Stomach (tissue), 4 donors: ENCODE data around the gene NDUFA7.

Experiments
- CTCF ChIP-seq, 7 experiments: fragments of 450-650 bp in 4 of 7; fragments of 200-600 bp in 3 of 7; sonication (generic) in 3 of 7; IDR thresholded peaks; one replicate each; pipeline ENCODE4 v1.5.1; 2016 to 2019; ENCODE audit warnings: antibody characterized with exemption in 7 of 7, control low read depth in 2 of 7, mild to moderate bottlenecking in 1 of 7
- POLR2A ChIP-seq, 4 donors: fragments of 450-650 bp; IDR thresholded peaks; one replicate each; pipeline ENCODE4 v1.6.1; 2016; ENCODE audit warnings: antibody characterized with exemption in 4 of 4, control low read depth in 2 of 4, mild to moderate bottlenecking in 1 of 4, moderate library complexity in 1 of 4
- POLR2AphosphoS5 ChIP-seq, 3 donors: sonication (generic); formaldehyde crosslinking; IDR thresholded peaks; one replicate each; pipeline ENCODE4 v1.6.1; 2016; ENCODE audit warnings: antibody characterized with exemption in 3 of 3

GRCh38 chr19:8304841-8305621, 16.1 kb downstream of the NDUFA7 start:
- TF ChIP-seq CTCF (IDR thresholded peaks at IDR 0.05) (no peak), POLR2A (IDR thresholded peaks at IDR 0.05) (no peak), POLR2AphosphoS5 (IDR thresholded peaks at IDR 0.05) (no peak)
